GM12878 (cell line): ENCODE measurements around the gene DGKI. TPM values are rescaled to one million over a fixed set of nuclear protein-coding genes. Genes with fewer than 3 reads are reported as not detected.

Source experiments
- ATAC-seq: fragments of 200-7000 bp; cut with Tn5 transposase; 3 replicates; pipeline ENCODE4 v1.9.1; 2020; ENCODE audit warnings: mild to moderate bottlenecking, moderate library complexity
- BruUV-seq: library from RNA; stranded (reverse); fragments of 400-500 nt; replicated peaks from 2 replicates; lab custom pipeline; 2021; lab: Mats Ljungman, UMichigan
- CTCF ChIA-PET: fragments of 300-600 bp; sonication (Branson Sonifier 250); formaldehyde crosslinking; extraction: SDS; loops from one replicate; lab custom pipeline; 2021; ENCODE audit warnings: inconsistent platforms; lab: Yijun Ruan, JAX
- POLR2A ChIA-PET: fragments of 350-600 bp; formaldehyde crosslinking; extraction: SDS; loops from one replicate; lab custom pipeline; 2021; ENCODE audit warnings: inconsistent platforms; lab: Charles Lee
- RAD21 ChIA-PET: fragments of 300-600 bp; sonication (Branson Sonifier 250); formaldehyde crosslinking; loops from one replicate; lab custom pipeline; 2023; ENCODE audit warnings: antibody characterized with exemption; ENCODE audit not compliant: unreplicated experiment; lab: Charles Lee
- SMC1A ChIA-PET: fragments of 300-600 bp; sonication (Branson Sonifier 250); formaldehyde crosslinking; loops from one replicate; lab custom pipeline; 2023; ENCODE audit not compliant: unreplicated experiment, uncharacterized antibody; lab: Charles Lee
- DNase-seq: peaks from one replicate; pipeline ENCODE4 v3.0.0-alpha.2; 2011; ENCODE audit warnings: low read depth, low spot score
- FAIRE-seq: peaks from 3 replicates; lab custom pipeline; 2011; peaks lifted over from hg19 to GRCh38; lab: Jason Lieb, UNC
- H2AFZ ChIP-seq: 2 replicates; pipeline ENCODE4 v1.6.0; 2011; ENCODE audit warnings: low read depth, low read length, control low read depth; ENCODE audit not compliant: control insufficient read depth
- H3K27ac ChIP-seq: 2 replicates; pipeline ENCODE4 v1.5.1; 2011; ENCODE audit warnings: control low read depth; ENCODE audit not compliant: control insufficient read depth, insufficient read depth
- H3K27me3 ChIP-seq, 2 experiments: replicated peaks in 1 of 2; 2 replicates each; pipeline versions ENCODE4 v1.6.0 to v1.6.1; 2011; ENCODE audit warnings: low read length in 1 of 2; ENCODE audit not compliant: control insufficient read depth in 2 of 2, insufficient read depth in 2 of 2
- H3K36me3 ChIP-seq, 2 experiments: 2 replicates each; pipeline ENCODE4 v1.5.1; 2011; ENCODE audit warnings: low read length in 1 of 2; ENCODE audit not compliant: control insufficient read depth in 2 of 2, insufficient read depth in 2 of 2
- H3K4me1 ChIP-seq: 2 replicates; pipeline ENCODE4 v1.6.1; 2011; ENCODE audit warnings: mild to moderate bottlenecking, low read length, moderate library complexity, mixed read lengths; ENCODE audit not compliant: control insufficient read depth, insufficient read depth
- H3K4me2 ChIP-seq: 2 replicates; pipeline ENCODE4 v1.6.0; 2011; ENCODE audit warnings: control low read depth; ENCODE audit not compliant: control insufficient read depth, insufficient read depth
- H3K4me3 ChIP-seq: fragments of 200-600 bp; sonication (generic); 2 replicates; pipeline ENCODE4 v1.5.1; 2016
- H3K79me2 ChIP-seq: 2 replicates; pipeline ENCODE4 v1.6.0; 2011; ENCODE audit warnings: low read length; ENCODE audit not compliant: control insufficient read depth, insufficient read depth
- H3K9ac ChIP-seq: 2 replicates; pipeline ENCODE4 v1.8.0; 2011; ENCODE audit warnings: low read length, control low read depth, mixed read lengths; ENCODE audit not compliant: control insufficient read depth, insufficient read depth
- H3K9me3 ChIP-seq: replicated peaks from 3 replicates; pipeline ENCODE4 v1.5.1; 2011; ENCODE audit warnings: mild to moderate bottlenecking, low read length; ENCODE audit not compliant: control insufficient read depth, insufficient read depth
- H4K20me1 ChIP-seq: 2 replicates; pipeline ENCODE4 v1.6.0; 2011; ENCODE audit not compliant: control insufficient read depth, insufficient read depth
- ASH2L ChIP-seq: fragments of 300-600, 200-600 bp; sonication (generic); IDR thresholded peaks from 2 replicates; pipeline ENCODE4 v1.6.1; 2017; ENCODE audit warnings: low read depth, mild to moderate bottlenecking, borderline replicate concordance
- DPF2 ChIP-seq: fragments of 450-650 bp; IDR thresholded peaks from 2 replicates; pipeline ENCODE4 v1.6.1; 2017; ENCODE audit warnings: mild to moderate bottlenecking
- EED ChIP-seq: sonication (generic); IDR thresholded peaks from 2 replicates; pipeline ENCODE4 v1.6.1; 2016; ENCODE audit warnings: antibody characterized with exemption, low read depth
- EZH2 ChIP-seq: IDR thresholded peaks from 2 replicates; pipeline ENCODE4 v1.6.1; 2012; ENCODE audit warnings: low read depth, mild to moderate bottlenecking, control low read depth, inconsistent platforms, low read length, borderline replicate concordance; ENCODE audit not compliant: control insufficient read depth
- LARP7 ChIP-seq: fragments of 450-650 bp; IDR thresholded peaks from 2 replicates; pipeline ENCODE4 v1.6.1; 2017; ENCODE audit warnings: mild to moderate bottlenecking
- MTA3 ChIP-seq: IDR thresholded peaks from 2 replicates; pipeline ENCODE4 v1.6.1; 2012; ENCODE audit warnings: low read length, inconsistent platforms, borderline replicate concordance
- RAD21 ChIP-seq: IDR thresholded peaks from 2 replicates; pipeline ENCODE4 v1.6.1; 2011; ENCODE audit warnings: mild to moderate bottlenecking, low read depth, low read length, moderate library complexity; ENCODE audit not compliant: insufficient read depth
- WGBS: methylation state at CpG from one replicate; pipeline ENCODE4 v1.1.6; 2016; ENCODE audit warnings: low lambda C conversion rate; ENCODE audit not compliant: insufficient replicate concordance, insufficient coverage; ENCODE audit errors: missing lambda C conversion rate; 5-methylcytosine and 5-hydroxymethylcytosine counted together
- in situ Hi-C: fragments of 300-500 bp; cut with MboI; formaldehyde crosslinking; loops from 9 replicates; pipeline ENCODE4 v1.14.3; 2018; ENCODE audit warnings: mixed read lengths
- intact Hi-C: fragments of 100-400 bp; cut with micrococcal nuclease; formaldehyde crosslinking; loops from one replicate; pipeline ENCODE4 v1.14.2; 2022; ENCODE audit not compliant: unreplicated experiment
- polyA plus RNA-seq, 11 experiments: library from polyadenylated mRNA; depleted of rRNA in 4 of 11; unstranded in 6 of 11; stranded (reverse) in 5 of 11; fragments of >200 nt; fragmentation: Nextera tagmentation in 4 of 11; fragmentation: Illumina TruSeq in 1 of 11; extraction: Ambion mirVana in 4 of 11; extraction: Trizol in 1 of 11; gene quantifications; 1 replicate in 1 of 11; 2 replicates in 10 of 11; pipeline versions ENCODE4 v1.2.1 to v1.2.3, GENCODE V29; 2011 to 2016; ENCODE audit warnings: inconsistent platforms in 2 of 11, missing spikeins in 2 of 11, low read depth in 1 of 11
- total RNA-seq, 4 experiments: library from RNA; depleted of rRNA in 3 of 4; stranded (reverse); fragments of >200 nt in 3 of 4; fragmentation: Illumina TruSeq in 1 of 4; extraction: Trizol in 1 of 4; gene quantifications; 2 replicates each; pipeline versions ENCODE4 v1.2.1 to v1.2.3, GENCODE V29; 2013 to 2021
- TF ChIP-seq, protein P1 (sequence below): IDR thresholded peaks from 2 replicates; pipeline ENCODE4 v1.6.1; 2012; ENCODE audit warnings: low read depth, low read length, improper control_type of control experiment
- TF ChIP-seq, protein P2 (sequence below): fragments of 450-650 bp; IDR thresholded peaks from 2 replicates; pipeline ENCODE4 v1.6.1; 2017; ENCODE audit warnings: mild to moderate bottlenecking, moderate library complexity
- TF ChIP-seq, protein P3 (sequence below): fragments of 450-650 bp; IDR thresholded peaks from 2 replicates; pipeline ENCODE4 v1.6.1; 2017; ENCODE audit warnings: antibody characterized with exemption, mild to moderate bottlenecking, moderate library complexity
- TF ChIP-seq, protein P4 (sequence below): IDR thresholded peaks from 2 replicates; pipeline ENCODE4 v1.6.1; 2012; ENCODE audit warnings: low read length, inconsistent platforms
- TF ChIP-seq, protein P5 (sequence below): IDR thresholded peaks from 2 replicates; pipeline ENCODE4 v1.6.1; 2011; ENCODE audit warnings: low read depth, mild to moderate bottlenecking, low read length, moderate library complexity, borderline replicate concordance; ENCODE audit errors: extremely low read depth

DGKI gene
- total and polyA plus RNA-seq, 10 of the 15 experiments (the other 5 are each of a cell fraction or from before 2014, with no cell fraction given) = 10.4 to 37.1 (median 22.1) TPM

DNA sequence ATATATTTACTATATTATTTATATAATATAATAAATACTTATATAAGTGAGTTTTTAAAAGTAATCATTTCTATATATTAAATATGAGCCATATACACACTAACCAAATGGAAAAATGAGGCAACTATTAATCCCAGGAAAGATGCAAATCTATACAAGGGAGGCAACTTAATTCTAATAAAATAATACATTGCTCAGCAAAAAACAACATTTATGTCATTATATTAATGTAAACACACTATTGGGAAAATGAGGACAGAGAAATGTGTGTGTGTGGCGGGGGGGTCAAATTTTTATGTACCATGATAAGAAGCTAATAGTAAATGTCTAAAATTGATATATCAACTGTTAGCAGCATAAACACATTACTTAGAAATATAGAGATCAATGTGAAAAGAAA, 23.3 kb upstream of the DGKI start (continued):
- TF ChIP-seq, protein P1, sequence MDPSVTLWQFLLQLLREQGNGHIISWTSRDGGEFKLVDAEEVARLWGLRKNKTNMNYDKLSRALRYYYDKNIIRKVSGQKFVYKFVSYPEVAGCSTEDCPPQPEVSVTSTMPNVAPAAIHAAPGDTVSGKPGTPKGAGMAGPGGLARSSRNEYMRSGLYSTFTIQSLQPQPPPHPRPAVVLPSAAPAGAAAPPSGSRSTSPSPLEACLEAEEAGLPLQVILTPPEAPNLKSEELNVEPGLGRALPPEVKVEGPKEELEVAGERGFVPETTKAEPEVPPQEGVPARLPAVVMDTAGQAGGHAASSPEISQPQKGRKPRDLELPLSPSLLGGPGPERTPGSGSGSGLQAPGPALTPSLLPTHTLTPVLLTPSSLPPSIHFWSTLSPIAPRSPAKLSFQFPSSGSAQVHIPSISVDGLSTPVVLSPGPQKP = no peak
- TF ChIP-seq, protein P2, sequence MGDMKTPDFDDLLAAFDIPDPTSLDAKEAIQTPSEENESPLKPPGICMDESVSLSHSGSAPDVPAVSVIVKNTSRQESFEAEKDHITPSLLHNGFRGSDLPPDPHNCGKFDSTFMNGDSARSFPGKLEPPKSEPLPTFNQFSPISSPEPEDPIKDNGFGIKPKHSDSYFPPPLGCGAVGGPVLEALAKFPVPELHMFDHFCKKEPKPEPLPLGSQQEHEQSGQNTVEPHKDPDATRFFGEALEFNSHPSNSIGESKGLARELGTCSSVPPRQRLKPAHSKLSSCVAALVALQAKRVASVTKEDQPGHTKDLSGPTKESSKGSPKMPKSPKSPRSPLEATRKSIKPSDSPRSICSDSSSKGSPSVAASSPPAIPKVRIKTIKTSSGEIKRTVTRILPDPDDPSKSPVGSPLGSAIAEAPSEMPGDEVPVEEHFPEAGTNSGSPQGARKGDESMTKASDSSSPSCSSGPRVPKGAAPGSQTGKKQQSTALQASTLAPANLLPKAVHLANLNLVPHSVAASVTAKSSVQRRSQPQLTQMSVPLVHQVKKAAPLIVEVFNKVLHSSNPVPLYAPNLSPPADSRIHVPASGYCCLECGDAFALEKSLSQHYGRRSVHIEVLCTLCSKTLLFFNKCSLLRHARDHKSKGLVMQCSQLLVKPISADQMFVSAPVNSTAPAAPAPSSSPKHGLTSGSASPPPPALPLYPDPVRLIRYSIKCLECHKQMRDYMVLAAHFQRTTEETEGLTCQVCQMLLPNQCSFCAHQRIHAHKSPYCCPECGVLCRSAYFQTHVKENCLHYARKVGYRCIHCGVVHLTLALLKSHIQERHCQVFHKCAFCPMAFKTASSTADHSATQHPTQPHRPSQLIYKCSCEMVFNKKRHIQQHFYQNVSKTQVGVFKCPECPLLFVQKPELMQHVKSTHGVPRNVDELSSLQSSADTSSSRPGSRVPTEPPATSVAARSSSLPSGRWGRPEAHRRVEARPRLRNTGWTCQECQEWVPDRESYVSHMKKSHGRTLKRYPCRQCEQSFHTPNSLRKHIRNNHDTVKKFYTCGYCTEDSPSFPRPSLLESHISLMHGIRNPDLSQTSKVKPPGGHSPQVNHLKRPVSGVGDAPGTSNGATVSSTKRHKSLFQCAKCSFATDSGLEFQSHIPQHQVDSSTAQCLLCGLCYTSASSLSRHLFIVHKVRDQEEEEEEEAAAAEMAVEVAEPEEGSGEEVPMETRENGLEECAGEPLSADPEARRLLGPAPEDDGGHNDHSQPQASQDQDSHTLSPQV = no peak
- TF ChIP-seq DPF2 (no peak), EZH2 (no peak)

DNA sequence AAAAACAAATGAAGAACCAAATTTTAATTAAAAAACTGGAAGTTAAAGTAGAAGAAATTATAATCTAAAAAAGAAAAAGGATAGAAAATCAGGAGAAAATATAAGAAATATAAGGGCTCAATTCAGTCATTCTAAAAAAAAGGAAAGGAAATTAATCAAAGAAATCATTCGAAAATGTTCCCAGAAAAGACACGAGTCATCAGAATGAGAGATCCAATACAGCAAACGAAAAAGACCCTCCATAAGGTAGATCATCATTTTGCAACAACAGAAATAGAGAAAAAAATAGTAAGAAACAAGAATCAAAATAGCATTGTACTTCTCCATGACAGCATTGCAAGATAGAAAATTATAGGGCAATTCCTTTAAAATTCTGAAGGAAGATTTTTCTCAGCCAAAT, 22.5 kb upstream of the DGKI start:
- Histone ChIP-seq H3K79me2 (no peaks in the 10 kb centered on the region), H3K27me3 (no peaks in the 10 kb centered on the region), H3K9me3 (no peaks in the 10 kb centered on the region; the same call in 2 of the 3 replicates), H3K27ac (no peak overlapping the region), H4K20me1 (no peaks in the 10 kb centered on the region), H3K4me1 (no peaks in the 10 kb centered on the region), H3K4me2 (no peak overlapping the region), H3K9ac (no peak overlapping the region), H3K4me3 (no peak overlapping the region), H2AFZ (no peak overlapping the region), H3K36me3 (peaks cover 0 to 9% of the 10 kb centered on the region in 2 experiments; a peak in 1 of 4 replicates)
- no TSS peak for BruUV-seq
- RAD21 ChIA-PET = interaction anchor here (1.3 kb wide), 1 partner anchor 26 kb away, joined by 4 read pairs; no protein-coding TSS in a partner anchor
- POLR2A ChIA-PET = no interaction called here
- ATAC-seq (no peak), FAIRE-seq (no peak), DNase-seq (no peak)
- intact Hi-C loops = no loop called here
- 86% methylated on average over 3 of the region's 3 CpGs for WGBS
- SMC1A ChIA-PET = interaction anchor here (1.1 kb wide), 1 partner anchor 201 kb away, joined by 4 read pairs; no protein-coding TSS in a partner anchor
- CTCF ChIA-PET = interaction anchor here (1.8 kb wide), 1 partner anchor 213 kb away, joined by 7 read pairs; no protein-coding TSS in a partner anchor
- in situ Hi-C loops = no loop called here
- TF ChIP-seq, protein P3, sequence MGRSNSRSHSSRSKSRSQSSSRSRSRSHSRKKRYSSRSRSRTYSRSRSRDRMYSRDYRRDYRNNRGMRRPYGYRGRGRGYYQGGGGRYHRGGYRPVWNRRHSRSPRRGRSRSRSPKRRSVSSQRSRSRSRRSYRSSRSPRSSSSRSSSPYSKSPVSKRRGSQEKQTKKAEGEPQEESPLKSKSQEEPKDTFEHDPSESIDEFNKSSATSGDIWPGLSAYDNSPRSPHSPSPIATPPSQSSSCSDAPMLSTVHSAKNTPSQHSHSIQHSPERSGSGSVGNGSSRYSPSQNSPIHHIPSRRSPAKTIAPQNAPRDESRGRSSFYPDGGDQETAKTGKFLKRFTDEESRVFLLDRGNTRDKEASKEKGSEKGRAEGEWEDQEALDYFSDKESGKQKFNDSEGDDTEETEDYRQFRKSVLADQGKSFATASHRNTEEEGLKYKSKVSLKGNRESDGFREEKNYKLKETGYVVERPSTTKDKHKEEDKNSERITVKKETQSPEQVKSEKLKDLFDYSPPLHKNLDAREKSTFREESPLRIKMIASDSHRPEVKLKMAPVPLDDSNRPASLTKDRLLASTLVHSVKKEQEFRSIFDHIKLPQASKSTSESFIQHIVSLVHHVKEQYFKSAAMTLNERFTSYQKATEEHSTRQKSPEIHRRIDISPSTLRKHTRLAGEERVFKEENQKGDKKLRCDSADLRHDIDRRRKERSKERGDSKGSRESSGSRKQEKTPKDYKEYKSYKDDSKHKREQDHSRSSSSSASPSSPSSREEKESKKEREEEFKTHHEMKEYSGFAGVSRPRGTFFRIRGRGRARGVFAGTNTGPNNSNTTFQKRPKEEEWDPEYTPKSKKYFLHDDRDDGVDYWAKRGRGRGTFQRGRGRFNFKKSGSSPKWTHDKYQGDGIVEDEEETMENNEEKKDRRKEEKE = no peak
- TF ChIP-seq, protein P4, sequence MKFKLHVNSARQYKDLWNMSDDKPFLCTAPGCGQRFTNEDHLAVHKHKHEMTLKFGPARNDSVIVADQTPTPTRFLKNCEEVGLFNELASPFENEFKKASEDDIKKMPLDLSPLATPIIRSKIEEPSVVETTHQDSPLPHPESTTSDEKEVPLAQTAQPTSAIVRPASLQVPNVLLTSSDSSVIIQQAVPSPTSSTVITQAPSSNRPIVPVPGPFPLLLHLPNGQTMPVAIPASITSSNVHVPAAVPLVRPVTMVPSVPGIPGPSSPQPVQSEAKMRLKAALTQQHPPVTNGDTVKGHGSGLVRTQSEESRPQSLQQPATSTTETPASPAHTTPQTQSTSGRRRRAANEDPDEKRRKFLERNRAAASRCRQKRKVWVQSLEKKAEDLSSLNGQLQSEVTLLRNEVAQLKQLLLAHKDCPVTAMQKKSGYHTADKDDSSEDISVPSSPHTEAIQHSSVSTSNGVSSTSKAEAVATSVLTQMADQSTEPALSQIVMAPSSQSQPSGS = no peak
- TF ChIP-seq LARP7 (no peak), ASH2L (no peak), MTA3 (no peak), EED (no peak), RAD21 (no peak)
- TF ChIP-seq, protein P5, sequence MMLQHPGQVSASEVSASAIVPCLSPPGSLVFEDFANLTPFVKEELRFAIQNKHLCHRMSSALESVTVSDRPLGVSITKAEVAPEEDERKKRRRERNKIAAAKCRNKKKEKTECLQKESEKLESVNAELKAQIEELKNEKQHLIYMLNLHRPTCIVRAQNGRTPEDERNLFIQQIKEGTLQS = no peak
